HCT116 (cell line): ENCODE results near the gene CLEC16A. TPM values are rescaled to one million over a fixed set of nuclear protein-coding genes. Genes with fewer than 3 reads are reported as not detected.
A peak's percentile ranks its signal among the peaks of the same experiment; 100 is the strongest.

Experiments used
- ATAC-seq: fragments of 200-7000 bp; cut with Tn5 transposase; 2 replicates; pipeline ENCODE4 v1.9.1; 2020; ENCODE audit warnings: mild to moderate bottlenecking, moderate library complexity
- BruUV-seq: library from RNA; stranded (reverse); fragments of 400-500 nt; replicated peaks from 2 replicates; lab custom pipeline; 2021; lab: Mats Ljungman, UMichigan
- CTCF ChIA-PET: fragments of 300-600 bp; sonication (Branson Sonifier 250); formaldehyde crosslinking; loops from one replicate; lab custom pipeline; 2021; ENCODE audit warnings: antibody characterized with exemption; lab: Charles Lee
- POLR2A ChIA-PET: fragments of 300-600, 350-600 bp; sonication (Branson Sonifier 250); formaldehyde crosslinking; loops from one replicate; lab custom pipeline; 2021; ENCODE audit warnings: antibody characterized with exemption; lab: Charles Lee
- RAD21 ChIA-PET, 2 experiments: fragments of 300-600 bp; sonication (Branson Sonifier 250); formaldehyde crosslinking; loops; one replicate each; lab custom pipeline; 2023; ENCODE audit warnings: low total read pairs in 2 of 2; ENCODE audit not compliant: uncharacterized antibody in 2 of 2, unreplicated experiment in 2 of 2, low non-redundant PET in 1 of 2; lab: Charles Lee
- DNase-seq: peaks from one replicate; pipeline ENCODE4 v3.0.0-alpha.2; 2010; ENCODE audit warnings: low read depth, low spot score
- H2AFZ ChIP-seq: fragments of 200-600 bp; shearing (Covaris generic), sonication (generic); 2 replicates; pipeline ENCODE4 v1.6.1; 2017; ENCODE audit warnings: low read depth, mixed run types, mixed read lengths, antibody characterized with exemption, low read length; ENCODE audit not compliant: poor library complexity, severe bottlenecking
- H3K27ac ChIP-seq: 2 replicates; pipeline ENCODE4 v1.5.1; 2012; ENCODE audit warnings: low read depth, low read length
- H3K27me3 ChIP-seq: fragments of 200-600 bp; sonication (generic); 2 replicates; pipeline ENCODE4 v1.6.1; 2016; ENCODE audit warnings: mixed run types, low read length, mixed read lengths; ENCODE audit not compliant: insufficient read depth
- H3K36me3 ChIP-seq, 2 experiments: fragments of 200-500 bp in 1 of 2; fragments of 200-600 bp in 1 of 2; sonication (Bioruptor generic) in 1 of 2; sonication (generic) in 1 of 2; 2 replicates each; pipeline versions ENCODE4 v1.5.1 to v1.6.1; 2014 to 2016; ENCODE audit warnings: low read length in 2 of 2, inconsistent platforms in 1 of 2, mixed read lengths in 1 of 2, mixed run types in 1 of 2; ENCODE audit not compliant: insufficient read depth in 2 of 2, control insufficient read depth in 1 of 2
- H3K4me1 ChIP-seq, 2 experiments: fragments of 200-600 bp in 1 of 2; sonication (generic) in 1 of 2; 2 replicates each; pipeline versions ENCODE4 v1.5.1 to v1.6.1; 2012 to 2017; ENCODE audit warnings: low read length in 2 of 2, inconsistent platforms in 1 of 2, mild to moderate bottlenecking in 1 of 2, mixed read lengths in 1 of 2, mixed run types in 1 of 2, moderate library complexity in 1 of 2; ENCODE audit not compliant: insufficient read depth in 2 of 2, control insufficient read depth in 1 of 2
- H3K4me2 ChIP-seq: fragments of 200-600 bp; sonication (generic); 2 replicates; pipeline ENCODE4 v1.6.1; 2017; ENCODE audit warnings: mixed run types, low read length, mixed read lengths
- H3K4me3 ChIP-seq, 2 experiments: fragments of 200-600 bp in 1 of 2; sonication (generic) in 1 of 2; replicated peaks in 1 of 2; 2 replicates each; pipeline ENCODE4 v1.5.1; 2011 to 2016; ENCODE audit warnings: low read length in 2 of 2, control low read depth in 1 of 2, low read depth in 1 of 2, mild to moderate bottlenecking in 1 of 2, mixed read lengths in 1 of 2, mixed run types in 1 of 2
- H3K79me2 ChIP-seq: fragments of 200-600 bp; sonication (generic); 2 replicates; pipeline ENCODE4 v1.6.1; 2017; ENCODE audit warnings: mild to moderate bottlenecking, mixed run types, low read length, moderate library complexity, mixed read lengths; ENCODE audit not compliant: insufficient read depth
- H3K9ac ChIP-seq: fragments of 200-600 bp; sonication (generic); 2 replicates; pipeline ENCODE4 v1.6.1; 2016; ENCODE audit warnings: low read length, mixed read lengths
- H3K9me2 ChIP-seq: fragments of 200-600 bp; sonication (generic), shearing (Covaris generic); 2 replicates; pipeline ENCODE4 v1.6.1; 2017; ENCODE audit warnings: mixed run types, mild to moderate bottlenecking, moderate library complexity; ENCODE audit not compliant: insufficient read depth
- H3K9me3 ChIP-seq, 2 experiments: fragments of 200-500 bp in 1 of 2; fragments of 200-600 bp in 1 of 2; sonication (Bioruptor generic) in 1 of 2; sonication (generic) in 1 of 2; 2 replicates each; pipeline ENCODE4 v1.6.1; 2014 to 2017; ENCODE audit warnings: low read length in 2 of 2, mixed read lengths in 2 of 2, inconsistent platforms in 1 of 2, low read depth in 1 of 2, mild to moderate bottlenecking in 1 of 2, mixed run types in 1 of 2, moderate library complexity in 1 of 2; ENCODE audit not compliant: control insufficient read depth in 1 of 2, insufficient read depth in 1 of 2
- H4K20me1 ChIP-seq: fragments of 200-600 bp; sonication (generic), shearing (Covaris generic); 2 replicates; pipeline ENCODE4 v1.6.1; 2017; ENCODE audit warnings: mixed run types, mild to moderate bottlenecking, moderate library complexity; ENCODE audit not compliant: insufficient read depth
- EGR1 ChIP-seq: IDR thresholded peaks from 2 replicates; pipeline ENCODE4 v1.6.1; 2012; ENCODE audit warnings: low read depth
- FOSL1 ChIP-seq: IDR thresholded peaks from 2 replicates; pipeline ENCODE4 v1.6.1; 2012; ENCODE audit warnings: low read depth
- ZNF274 ChIP-seq: fragments of 200-500 bp; sonication (Bioruptor generic); IDR thresholded peaks from 2 replicates; pipeline ENCODE4 v1.6.1; 2014; ENCODE audit warnings: mild to moderate bottlenecking, low read depth, low read length, inconsistent platforms
- intact Hi-C: fragments of 100-400 bp; cut with micrococcal nuclease; formaldehyde crosslinking; loops from 2 replicates; pipeline ENCODE4 v1.10.0; 2022
- total RNA-seq: library from RNA; stranded (reverse); gene quantifications from one replicate; pipeline ENCODE4 v1.2.1, GENCODE V29; 2021; ENCODE audit not compliant: unreplicated experiment
- TF ChIP-seq, protein P1 (sequence below): IDR thresholded peaks from 2 replicates; pipeline ENCODE4 v1.6.1; 2012

The CLEC16A gene
- total RNA-seq, 1 experiment from 2014 or later = 18.0 TPM

DNA sequence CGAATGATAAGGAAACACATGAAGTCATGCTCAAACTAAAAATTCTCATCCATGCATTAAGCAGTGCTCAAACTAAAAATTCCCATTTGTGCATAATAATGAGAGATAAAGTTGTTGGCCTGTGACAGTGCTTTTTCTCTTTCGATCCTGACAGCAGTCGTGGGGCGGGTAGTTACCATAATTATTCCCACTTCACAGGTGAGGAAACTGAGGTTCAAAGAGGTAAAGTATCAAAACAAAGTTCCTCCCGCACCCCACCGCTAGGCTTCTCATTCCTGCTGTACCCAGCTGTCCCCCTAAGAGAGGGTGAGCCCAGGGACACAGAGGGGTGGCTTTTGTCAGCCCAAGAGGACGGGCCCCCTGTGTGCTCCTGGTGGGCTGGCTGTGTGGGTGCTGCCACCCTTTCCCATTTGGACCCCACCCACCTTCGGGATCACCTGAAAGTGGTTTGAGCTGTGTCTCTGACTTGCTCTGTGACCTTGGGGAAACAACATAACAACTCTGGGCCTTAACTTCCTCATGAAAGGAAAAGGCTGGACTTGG lies 92.6 kb downstream of the CLEC16A start:
- TF ChIP-seq FOSL1 = no peak
- Histone ChIP-seq H3K79me2 (no peaks in the 10 kb centered on the region), H3K9me2 (no peaks in the 10 kb centered on the region), H4K20me1 (no peaks in the 10 kb centered on the region), H3K27ac (no peak overlapping the region), H3K4me2 (no peak overlapping the region), H3K4me1 (peaks cover 2 to 12% of the 10 kb centered on the region in 2 experiments; a peak in 1 of 4 replicates), H3K9ac (no peak overlapping the region), H3K36me3 (no peaks in the 10 kb centered on the region), H2AFZ (no peak overlapping the region), H3K9me3 (no peaks in the 10 kb centered on the region), H3K27me3 (no peaks in the 10 kb centered on the region), H3K4me3 (no peak overlapping the region)
- intact Hi-C loops = no loop called here
- CTCF ChIA-PET = no interaction called here
- RAD21 ChIA-PET = no interaction called here
- no peak for DNase-seq
- POLR2A ChIA-PET = no interaction called here
- BruUV-seq = no TSS peak
- ATAC-seq = no peak

DNA sequence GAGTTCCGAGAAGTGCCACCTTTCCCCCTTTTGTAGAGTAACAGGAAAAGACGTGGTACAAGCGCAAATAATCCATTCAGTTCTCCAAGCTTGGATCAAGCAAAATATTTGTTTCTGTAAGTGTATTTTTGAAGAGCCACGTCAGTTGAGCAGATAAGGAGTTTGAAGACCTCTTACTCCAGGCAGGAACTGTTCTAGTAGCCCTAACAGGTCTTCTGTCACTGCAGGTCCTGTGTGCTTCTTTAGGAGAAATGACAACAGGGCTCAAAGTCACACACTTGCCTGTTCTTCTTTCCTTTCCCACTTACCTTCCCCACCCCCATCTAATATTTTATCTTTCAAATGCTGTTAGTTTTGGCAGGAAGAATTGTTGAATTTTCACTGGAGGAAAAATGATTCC lies 93.9 kb downstream of the CLEC16A start:
- no peaks in the 10 kb centered on the region for H3K27me3 ChIP-seq
- no peaks in the 10 kb centered on the region for H4K20me1 ChIP-seq
- no peak for ATAC-seq
- H3K9me2 ChIP-seq = no peaks in the 10 kb centered on the region
- no peaks in the 10 kb centered on the region for H3K79me2 ChIP-seq
- intact Hi-C loops = no loop called here
- H2AFZ ChIP-seq = no peak overlapping the region
- RAD21 ChIA-PET = no interaction called here
- peaks cover 2 to 12% of the 10 kb centered on the region in 2 experiments; a peak in 1 of 4 replicates for H3K4me1 ChIP-seq
- TF ChIP-seq ZNF274 (no peak), EGR1 (no peak)
- TF ChIP-seq, protein P1, sequence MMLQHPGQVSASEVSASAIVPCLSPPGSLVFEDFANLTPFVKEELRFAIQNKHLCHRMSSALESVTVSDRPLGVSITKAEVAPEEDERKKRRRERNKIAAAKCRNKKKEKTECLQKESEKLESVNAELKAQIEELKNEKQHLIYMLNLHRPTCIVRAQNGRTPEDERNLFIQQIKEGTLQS = no peak
- H3K4me3 ChIP-seq = no peak overlapping the region
- no peak for DNase-seq
- POLR2A ChIA-PET = no interaction called here
- CTCF ChIA-PET = no interaction called here
- H3K9me3 ChIP-seq = no peaks in the 10 kb centered on the region
- no peaks in the 10 kb centered on the region for H3K36me3 ChIP-seq
- H3K27ac ChIP-seq = no peak overlapping the region
- H3K4me2 ChIP-seq = peak overlapping the region; percentile 19; the same call in 1 of the 2 replicates
- H3K9ac ChIP-seq = no peak overlapping the region
- no TSS peak for BruUV-seq
